H9 (cell line): ENCODE results near the gene ANGPT4. TPM values are rescaled to one million over a fixed set of nuclear protein-coding genes. Genes with fewer than 3 reads are reported as not detected.

Experiments
- DNase-seq: peaks from one replicate; pipeline ENCODE4 v3.0.0-alpha.2; 2017
- H2AFZ ChIP-seq: one replicate; pipeline ENCODE4 v1.6.1; 2013; ENCODE audit warnings: mild to moderate bottlenecking, low read length, control low read depth, moderate library complexity
- H2AK5ac ChIP-seq: 2 replicates; pipeline ENCODE4 v1.6.1; 2013; ENCODE audit warnings: low read length, control low read depth, mixed read lengths; ENCODE audit not compliant: insufficient read length
- H2BK120ac ChIP-seq: one replicate; pipeline ENCODE4 v1.6.1; 2013; ENCODE audit warnings: low read depth, mild to moderate bottlenecking, low read length, control low read depth, inconsistent platforms; ENCODE audit not compliant: poor library complexity, severe bottlenecking
- H2BK12ac ChIP-seq: 2 replicates; pipeline ENCODE4 v1.6.1; 2013; ENCODE audit warnings: low read length, control low read depth, mixed read lengths, low read depth; ENCODE audit not compliant: insufficient read length
- H2BK15ac ChIP-seq: 2 replicates; pipeline ENCODE4 v1.6.1; 2013; ENCODE audit warnings: low read depth, low read length, control low read depth
- H2BK20ac ChIP-seq: one replicate; pipeline ENCODE4 v1.6.1; 2013; ENCODE audit warnings: low read depth, mild to moderate bottlenecking, low read length, control low read depth, inconsistent platforms; ENCODE audit not compliant: poor library complexity, severe bottlenecking
- H2BK5ac ChIP-seq: 2 replicates; pipeline ENCODE4 v1.6.1; 2013; ENCODE audit warnings: low read length, control low read depth, mixed read lengths; ENCODE audit not compliant: insufficient read length
- H3K14ac ChIP-seq: 2 replicates; pipeline ENCODE4 v1.6.1; 2013; ENCODE audit warnings: low read length, control low read depth; ENCODE audit not compliant: insufficient read depth
- H3K18ac ChIP-seq: 2 replicates; pipeline ENCODE4 v1.6.1; 2013; ENCODE audit warnings: low read depth, mild to moderate bottlenecking, mixed read lengths, low read length, control low read depth; ENCODE audit not compliant: insufficient read length
- H3K23ac ChIP-seq: 2 replicates; pipeline ENCODE4 v1.6.1; 2013; ENCODE audit warnings: low read length, control low read depth, mixed read lengths, low read depth; ENCODE audit not compliant: insufficient read length
- H3K23me2 ChIP-seq: 2 replicates; pipeline ENCODE4 v1.6.1; 2013; ENCODE audit warnings: low read depth, mild to moderate bottlenecking, mixed read lengths, low read length, control low read depth; ENCODE audit not compliant: insufficient read length, poor library complexity, severe bottlenecking
- H3K27ac ChIP-seq: 2 replicates; pipeline ENCODE4 v1.5.1; 2013; ENCODE audit warnings: low read length, control low read depth, mixed read lengths, low read depth; ENCODE audit not compliant: insufficient read length
- H3K27me3 ChIP-seq: 2 replicates; pipeline ENCODE4 v1.6.1; 2013; ENCODE audit warnings: low read length, control low read depth, inconsistent platforms; ENCODE audit not compliant: insufficient read depth
- H3K4ac ChIP-seq: 2 replicates; pipeline ENCODE4 v1.6.1; 2013; ENCODE audit warnings: low read depth, mild to moderate bottlenecking, control low read depth, inconsistent platforms, low read length, moderate library complexity
- H3K4me1 ChIP-seq: 2 replicates; pipeline ENCODE4 v1.6.1; 2013; ENCODE audit warnings: low read length, control low read depth, inconsistent platforms; ENCODE audit not compliant: insufficient read depth
- H3K4me2 ChIP-seq: 2 replicates; pipeline ENCODE4 v1.6.1; 2013; ENCODE audit warnings: low read length, control low read depth, mixed read lengths; ENCODE audit not compliant: insufficient read length, insufficient read depth
- H3K56ac ChIP-seq: 2 replicates; pipeline ENCODE4 v1.6.1; 2013; ENCODE audit warnings: low read depth, mild to moderate bottlenecking, mixed read lengths, low read length, control low read depth; ENCODE audit not compliant: insufficient read length
- H3K79me1 ChIP-seq: 2 replicates; pipeline ENCODE4 v1.6.1; 2013; ENCODE audit warnings: low read depth, mild to moderate bottlenecking, moderate library complexity, low read length, control low read depth, inconsistent platforms; ENCODE audit not compliant: insufficient read depth, poor library complexity, severe bottlenecking
- H3K79me2 ChIP-seq: 2 replicates; pipeline ENCODE4 v1.6.1; 2013; ENCODE audit warnings: low read length, control low read depth, inconsistent platforms; ENCODE audit not compliant: insufficient read depth
- H3K9ac ChIP-seq: 2 replicates; pipeline ENCODE4 v1.6.1; 2013; ENCODE audit warnings: low read length, control low read depth, mixed read lengths; ENCODE audit not compliant: insufficient read length; ENCODE audit errors: extremely low read depth
- H3K9me3 ChIP-seq: one replicate; pipeline ENCODE4 v1.6.1; 2013; ENCODE audit warnings: low read depth, low read length, inconsistent platforms; ENCODE audit not compliant: control insufficient read depth
- H3T11ph ChIP-seq: one replicate; pipeline ENCODE4 v1.6.1; 2013; ENCODE audit warnings: mild to moderate bottlenecking, low read length, control low read depth, inconsistent platforms
- H4K20me1 ChIP-seq: one replicate; pipeline ENCODE4 v1.6.1; 2013; ENCODE audit not compliant: control insufficient read depth, insufficient read length, insufficient read depth
- H4K5ac ChIP-seq: 2 replicates; pipeline ENCODE4 v1.6.1; 2013; ENCODE audit warnings: low read depth, mild to moderate bottlenecking, mixed read lengths, low read length, control low read depth; ENCODE audit not compliant: insufficient read length
- H4K8ac ChIP-seq: replicated peaks from 2 replicates; pipeline ENCODE4 v1.6.1; 2013; ENCODE audit warnings: low read length, control low read depth, mixed read lengths, low read depth; ENCODE audit not compliant: insufficient read length
- H4K91ac ChIP-seq: 2 replicates; pipeline ENCODE4 v1.6.1; 2013; ENCODE audit warnings: low read depth, mild to moderate bottlenecking, moderate library complexity, mixed read lengths, low read length, control low read depth; ENCODE audit not compliant: insufficient read length
- H3K27ac Mint-ChIP-seq, 3 experiments: 2 replicates in 2 of 3; 3 replicates in 1 of 3; pipeline ENCODE4 v1.8.0; 2020 to 2021; ENCODE audit warnings: mixed read lengths in 3 of 3, mild to moderate bottlenecking in 1 of 3, moderate library complexity in 1 of 3
- H3K27me3 Mint-ChIP-seq: 2 replicates; pipeline ENCODE4 v1.8.0; 2021; ENCODE audit warnings: low read depth, mild to moderate bottlenecking, moderate library complexity, mixed read lengths
- H3K36me3 Mint-ChIP-seq, 3 experiments: 2 replicates in 2 of 3; 3 replicates in 1 of 3; pipeline ENCODE4 v1.8.0; 2020 to 2021; ENCODE audit warnings: low read depth in 3 of 3, mixed read lengths in 3 of 3; ENCODE audit not compliant: insufficient read depth in 1 of 3
- H3K4me1 Mint-ChIP-seq, 2 experiments: 2 replicates each; pipeline ENCODE4 v1.8.0; 2020; ENCODE audit warnings: mixed read lengths in 2 of 2
- H3K4me3 Mint-ChIP-seq, 2 experiments: 2 replicates in 1 of 2; 3 replicates in 1 of 2; pipeline ENCODE4 v1.8.0; 2020 to 2021; ENCODE audit warnings: mild to moderate bottlenecking in 2 of 2, mixed read lengths in 2 of 2, moderate library complexity in 1 of 2
- H3K9me3 Mint-ChIP-seq, 2 experiments: 2 replicates in 1 of 2; 3 replicates in 1 of 2; pipeline ENCODE4 v1.8.0; 2020; ENCODE audit warnings: mild to moderate bottlenecking in 2 of 2, mixed read lengths in 2 of 2, moderate library complexity in 1 of 2
- CTCF ChIP-seq: fragments of 200-600 bp; sonication (generic); conservative IDR thresholded peaks from 3 replicates; pipeline ENCODE4 v1.8.0; 2021; ENCODE audit warnings: antibody characterized with exemption, mild to moderate bottlenecking
- WGBS: extraction: QIAGEN DNeasy Blood & Tissue Kit; methylation state at CpG from one replicate; pipeline ENCODE4 v1.1.7; 2013; ENCODE audit warnings: missing lambda C conversion rate, low lambda C conversion rate, mixed read lengths; ENCODE audit not compliant: insufficient read length; ENCODE audit errors: extremely low coverage; 5-methylcytosine and 5-hydroxymethylcytosine counted together
- total RNA-seq: library from RNA; stranded (reverse); gene quantifications from 2 replicates; pipeline ENCODE4 v1.2.1, GENCODE V29; 2021

ANGPT4 gene
- total RNA-seq, 1 experiment from 2014 or later = 0.11 TPM

GRCh38 chr20:914727-915498 lies 1.2 kb downstream of the ANGPT4 start:
- H2BK120ac ChIP-seq = no peak overlapping the region
- H2BK12ac ChIP-seq = no peak overlapping the region
- H2BK5ac ChIP-seq = no peak overlapping the region
- H3K9ac ChIP-seq = no peak overlapping the region
- H3T11ph ChIP-seq = no peak overlapping the region
- H3K14ac ChIP-seq = no peak overlapping the region
- no peak overlapping the region for H4K91ac ChIP-seq
- H3K79me2 ChIP-seq = no peaks in the 10 kb centered on the region
- H3K18ac ChIP-seq = no peak overlapping the region
- TF ChIP-seq CTCF = no peak
- no peak for DNase-seq
- no peak overlapping the region for H2BK15ac ChIP-seq
- H2BK20ac ChIP-seq = no peak overlapping the region
- no peaks in the 10 kb centered on the region; a peak in 1 of 7 replicates for H3K36me3 Mint-ChIP-seq
- H3K4ac ChIP-seq = no peak overlapping the region
- H3K56ac ChIP-seq = no peak overlapping the region
- H4K8ac ChIP-seq = no peak overlapping the region
- H3K4me3 Mint-ChIP-seq = no peak overlapping the region
- no CpG with 5 or more reads among the region's 15 CpGs for WGBS
- H3K27ac ChIP-seq = no peak overlapping the region
- H3K9me3 ChIP-seq = no peaks in the 10 kb centered on the region
- no peaks in the 10 kb centered on the region for H3K27me3 ChIP-seq
- no peak overlapping the region for H2AK5ac ChIP-seq
- H3K27ac Mint-ChIP-seq = no peak overlapping the region; a peak in 1 of 7 replicates
- H3K27me3 Mint-ChIP-seq = peaks cover 12% of the 10 kb centered on the region
- H4K20me1 ChIP-seq = no peaks in the 10 kb centered on the region
- H2AFZ ChIP-seq = no peak overlapping the region
- H3K23ac ChIP-seq = no peak overlapping the region
- H3K4me1 Mint-ChIP-seq = peaks cover 9 to 30% of the 10 kb centered on the region in 2 experiments
- H3K79me1 ChIP-seq = no peaks in the 10 kb centered on the region
- H3K4me1 ChIP-seq = no peaks in the 10 kb centered on the region; the same call in 1 of the 2 replicates
- no peak overlapping the region for H3K4me2 ChIP-seq
- no peaks in the 10 kb centered on the region for H3K23me2 ChIP-seq
- H3K9me3 Mint-ChIP-seq = no peaks in the 10 kb centered on the region
- H4K5ac ChIP-seq = no peak overlapping the region
